Measurements from ENCODE around the gene ZNF516.

The ZNF516 gene

GRCh38 chr18:76506395-76506794 lies 11.4 kb upstream of the ZNF516 start:
- no peak for DNase-seq

GRCh38 chr18:76505614-76506013 lies 10.6 kb upstream of the ZNF516 start:
- no peak for DNase-seq

- DNase-seq: no peak
Observed at GRCh38 chr18:76504749-76505148, 9.7 kb upstream of the ZNF516 start.

GRCh38 chr18:76503649-76504386 lies 8.8 kb upstream of the ZNF516 start:
- no peak for DNase-seq

- DNase-seq: no peak
Observed at GRCh38 chr18:76502551-76502950, 7.5 kb upstream of the ZNF516 start.

- no peak for DNase-seq
Observed at GRCh38 chr18:76499637-76500340, 4.7 kb upstream of the ZNF516 start.

- DNase-seq: no peak
Observed at GRCh38 chr18:76499021-76499420, 4.0 kb upstream of the ZNF516 start.

GRCh38 chr18:76498064-76498463 lies 3.0 kb upstream of the ZNF516 start:
- DNase-seq: no peak

GRCh38 chr18:76497021-76497420 lies 2.0 kb upstream of the ZNF516 start:
- DNase-seq: no peak

GRCh38 chr18:76496194-76496890 lies 1.3 kb upstream of the ZNF516 start:
- peak; percentile 72 for DNase-seq

- peak; percentile 72 for DNase-seq
Observed at GRCh38 chr18:76495435-76496193, 572 bp upstream of the ZNF516 start.

GRCh38 chr18:76494231-76495005 lies 624 bp downstream of the ZNF516 start:
- DNase-seq: no peak

- DNase-seq: peak; percentile 66
Observed at GRCh38 chr18:76493213-76494161, 1.6 kb downstream of the ZNF516 start.

- DNase-seq: peak; percentile 100
Observed at GRCh38 chr18:76492669-76493212, 2.3 kb downstream of the ZNF516 start.

- peak; percentile 83 for DNase-seq
Observed at GRCh38 chr18:76491776-76492668, 3.0 kb downstream of the ZNF516 start.

GRCh38 chr18:76491473-76491775 lies 3.6 kb downstream of the ZNF516 start:
- DNase-seq: no peak

- peak; percentile 74 for DNase-seq
Observed at GRCh38 chr18:76490670-76491472, 4.2 kb downstream of the ZNF516 start.

- no peak for DNase-seq
Observed at GRCh38 chr18:76490033-76490432, 5.0 kb downstream of the ZNF516 start.

- no peak for DNase-seq
Observed at GRCh38 chr18:76489081-76489480, 6.0 kb downstream of the ZNF516 start.

All from activated CD8-positive, alpha-beta memory T cell treated with anti-CD3 and anti-CD28 coated beads for 24 hours (primary cell).